HEK293 (cell line): ENCODE data around the gene FAM193A.

Experiments used
- CTCF ChIP-seq: fragments of 450-650 bp; formaldehyde crosslinking; IDR thresholded peaks from 2 replicates; pipeline ENCODE4 v1.5.1; 2016; ENCODE audit warnings: missing biosample characterization, missing genetic modification characterization
- ZNF555 ChIP-seq: fragments of 450-650 bp; formaldehyde crosslinking; conservative IDR thresholded peaks from 2 replicates; pipeline ENCODE4 v1.5.1; 2017; ENCODE audit warnings: missing biosample characterization, mild to moderate bottlenecking, missing genetic modification characterization, inconsistent platforms

GRCh38 chr4:2745981-2746806, 209.7 kb downstream of the FAM193A start:
- no peak for TF ChIP-seq ZNF555 (tag by site-specific recombination)
- no peak for TF ChIP-seq CTCF (tag by site-specific recombination)
